ENCODE data around the gene ULBP2. TPM values are rescaled to one million over a fixed set of nuclear protein-coding genes. Genes with fewer than 3 reads are reported as not detected.

ULBP2 gene
- total RNA-seq, 1 experiment from 2014 or later = 4.2 TPM

DNA sequence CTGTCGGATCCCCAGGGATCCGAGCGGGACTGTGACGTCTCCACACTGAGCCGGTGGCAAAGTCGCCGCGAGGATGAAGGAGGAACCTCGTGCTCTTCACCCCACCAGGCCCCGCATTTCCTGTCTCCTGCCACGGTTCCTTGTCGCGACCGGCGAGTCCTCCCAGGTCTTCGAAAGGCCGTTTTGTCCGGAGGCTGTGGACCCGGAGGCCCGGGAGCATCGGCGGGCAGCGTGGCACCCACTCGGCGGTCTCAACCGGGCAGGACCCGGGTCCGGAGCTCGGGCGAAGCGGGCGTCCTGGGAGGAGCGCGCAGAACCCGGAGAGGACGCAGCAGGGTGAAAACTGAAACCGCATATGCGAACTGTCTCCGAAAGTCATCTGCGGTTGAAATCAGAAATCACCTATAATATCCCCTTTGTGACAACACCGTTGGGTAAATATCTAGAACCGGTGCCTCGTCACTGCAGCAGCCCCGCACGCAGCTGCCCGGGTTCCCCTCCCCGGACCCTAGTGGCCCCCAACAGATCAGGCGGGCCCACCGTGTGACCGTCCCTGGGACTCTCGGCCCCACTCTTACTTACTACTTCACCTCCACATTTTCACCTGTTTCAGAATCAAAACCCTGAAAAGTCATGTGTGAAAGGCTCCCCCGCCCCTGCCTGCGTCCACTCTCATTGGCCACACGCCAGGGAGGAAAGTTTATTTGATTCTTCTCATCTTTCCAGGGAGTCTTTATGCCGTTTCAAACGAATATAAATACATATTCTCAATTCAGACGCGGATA lies 3.1 kb upstream of the ULBP2 start:
- H3K27me3 ChIP-seq (replicated peaks; ENCODE audit: insufficient read depth, low read depth, low read length, poor library complexity) = peaks cover 23% of the 10 kb centered on the region
- ChIA-PET POLR2A (ENCODE audit: low non-redundant PET) (no interaction called here), CTCF (no interaction called here)
- no peaks in the 10 kb centered on the region for H3K9me3 ChIP-seq (ENCODE audit: low read depth, low read length, poor library complexity, severe bottlenecking)
- BruUV-seq (replicated peaks) = no TSS peak
- no peak for DNase-seq (ENCODE audit: low spot score)
- peak overlapping the region; percentile 42 for H3K4me3 ChIP-seq (ENCODE audit: low read depth, low read length, poor library complexity, severe bottlenecking)
- H3K36me3 ChIP-seq (ENCODE audit: insufficient read depth, low read length, poor library complexity, severe bottlenecking) = no peaks in the 10 kb centered on the region
- intact Hi-C loops (cut with micrococcal nuclease; ENCODE audit: unreplicated experiment) = loop anchor here (10.0 kb wide), 2 partner anchors 396 to 456 kb away; no protein-coding TSS in a partner anchor
- H3K4me1 ChIP-seq (ENCODE audit: insufficient read depth, low read length, poor library complexity, severe bottlenecking) = no peaks in the 10 kb centered on the region
- H3K27ac ChIP-seq (ENCODE audit: low read depth, low read length, poor library complexity, severe bottlenecking) = no peak overlapping the region
- TF ChIP-seq, protein P1, sequence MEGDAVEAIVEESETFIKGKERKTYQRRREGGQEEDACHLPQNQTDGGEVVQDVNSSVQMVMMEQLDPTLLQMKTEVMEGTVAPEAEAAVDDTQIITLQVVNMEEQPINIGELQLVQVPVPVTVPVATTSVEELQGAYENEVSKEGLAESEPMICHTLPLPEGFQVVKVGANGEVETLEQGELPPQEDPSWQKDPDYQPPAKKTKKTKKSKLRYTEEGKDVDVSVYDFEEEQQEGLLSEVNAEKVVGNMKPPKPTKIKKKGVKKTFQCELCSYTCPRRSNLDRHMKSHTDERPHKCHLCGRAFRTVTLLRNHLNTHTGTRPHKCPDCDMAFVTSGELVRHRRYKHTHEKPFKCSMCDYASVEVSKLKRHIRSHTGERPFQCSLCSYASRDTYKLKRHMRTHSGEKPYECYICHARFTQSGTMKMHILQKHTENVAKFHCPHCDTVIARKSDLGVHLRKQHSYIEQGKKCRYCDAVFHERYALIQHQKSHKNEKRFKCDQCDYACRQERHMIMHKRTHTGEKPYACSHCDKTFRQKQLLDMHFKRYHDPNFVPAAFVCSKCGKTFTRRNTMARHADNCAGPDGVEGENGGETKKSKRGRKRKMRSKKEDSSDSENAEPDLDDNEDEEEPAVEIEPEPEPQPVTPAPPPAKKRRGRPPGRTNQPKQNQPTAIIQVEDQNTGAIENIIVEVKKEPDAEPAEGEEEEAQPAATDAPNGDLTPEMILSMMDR (conservative IDR thresholded peaks at IDR 0.05; ENCODE audit: low read depth, low read length) = no peak
- no peak for TF ChIP-seq EZH2 (IDR thresholded peaks at IDR 0.05; ENCODE audit: borderline replicate concordance, low read depth, low read length, poor library complexity, severe bottlenecking)

DNA sequence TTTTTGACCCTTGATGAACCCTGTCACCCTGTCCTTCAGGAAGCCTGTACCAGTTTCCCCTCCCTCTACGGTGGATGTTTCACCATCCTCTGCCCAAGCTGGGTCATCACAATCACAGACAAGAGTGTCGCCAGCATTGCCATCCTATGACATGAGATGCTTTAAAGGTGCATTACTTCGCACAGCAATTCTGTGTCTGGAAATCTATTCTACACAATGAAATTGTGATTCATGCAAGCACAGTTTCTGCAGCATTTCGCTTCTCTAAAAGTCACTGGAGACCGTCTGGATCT lies 2.5 kb upstream of the ULBP2 start:
- CTCF ChIA-PET = no interaction called here
- POLR2A ChIA-PET (ENCODE audit: low non-redundant PET) = no interaction called here
- BruUV-seq (replicated peaks) = no TSS peak
- DNase-seq (ENCODE audit: low spot score) = no peak
- intact Hi-C loops (cut with micrococcal nuclease; ENCODE audit: unreplicated experiment) = loop anchor here (10.0 kb wide), 2 partner anchors 395 to 455 kb away; no protein-coding TSS in a partner anchor
- Histone ChIP-seq H3K9me3 (ENCODE audit: low read depth, low read length, poor library complexity, severe bottlenecking) (no peaks in the 10 kb centered on the region), H3K27ac (ENCODE audit: low read depth, low read length, poor library complexity, severe bottlenecking) (no peak overlapping the region), H3K4me1 (ENCODE audit: insufficient read depth, low read length, poor library complexity, severe bottlenecking) (no peaks in the 10 kb centered on the region), H3K27me3 (replicated peaks; ENCODE audit: insufficient read depth, low read depth, low read length, poor library complexity) (peaks cover 23% of the 10 kb centered on the region), H3K4me3 (ENCODE audit: low read depth, low read length, poor library complexity, severe bottlenecking) (no peak overlapping the region), H3K36me3 (ENCODE audit: insufficient read depth, low read length, poor library complexity, severe bottlenecking) (no peaks in the 10 kb centered on the region)
- no peak for TF ChIP-seq EZH2 (IDR thresholded peaks at IDR 0.05; ENCODE audit: borderline replicate concordance, low read depth, low read length, poor library complexity, severe bottlenecking)
- TF ChIP-seq, protein P1 (conservative IDR thresholded peaks at IDR 0.05; ENCODE audit: low read depth, low read length) = no peak

- Histone ChIP-seq H3K27me3 (replicated peaks; ENCODE audit: insufficient read depth, low read depth, low read length, poor library complexity) (peaks cover 23% of the 10 kb centered on the region), H3K4me1 (ENCODE audit: insufficient read depth, low read length, poor library complexity, severe bottlenecking) (no peaks in the 10 kb centered on the region), H3K9me3 (ENCODE audit: low read depth, low read length, poor library complexity, severe bottlenecking) (no peaks in the 10 kb centered on the region), H3K4me3 (ENCODE audit: low read depth, low read length, poor library complexity, severe bottlenecking) (no peak overlapping the region), H3K36me3 (ENCODE audit: insufficient read depth, low read length, poor library complexity, severe bottlenecking) (no peaks in the 10 kb centered on the region), H3K27ac (ENCODE audit: low read depth, low read length, poor library complexity, severe bottlenecking) (no peak overlapping the region)
- intact Hi-C loops (cut with micrococcal nuclease; ENCODE audit: unreplicated experiment) = loop anchor here (10.0 kb wide), 2 partner anchors 395 to 455 kb away; no protein-coding TSS in a partner anchor
- ChIA-PET CTCF (no interaction called here), POLR2A (ENCODE audit: low non-redundant PET) (no interaction called here)
- TF ChIP-seq, protein P1 (conservative IDR thresholded peaks at IDR 0.05; ENCODE audit: low read depth, low read length) = no peak
- TF ChIP-seq EZH2 (IDR thresholded peaks at IDR 0.05; ENCODE audit: borderline replicate concordance, low read depth, low read length, poor library complexity, severe bottlenecking) = no peak
- no TSS peak for BruUV-seq (replicated peaks)
- DNase-seq (ENCODE audit: low spot score) = no peak
These were observed 1.7 kb upstream of the ULBP2 start for GRCh38 chr6:149939909-149940671.
